Kidney (tissue), 14 donors: ENCODE measurements around the gene GRAMD2A. TPM values are rescaled to one million over a fixed set of nuclear protein-coding genes. Genes with fewer than 3 reads are reported as not detected.

Experiments
- DNase-seq, 5 donors: peaks; one replicate each; pipeline ENCODE4 v3.0.0-alpha.2; 2013 to 2020
- FAIRE-seq: peaks from 2 replicates; lab custom pipeline; 2012; peaks lifted over from hg19 to GRCh38; lab: Jason Lieb, UNC
- H3K27ac ChIP-seq, 2 donors: one replicate each; pipeline ENCODE4 v1.7.0; 2013; ENCODE audit warnings: low read depth in 2 of 2, low read length in 2 of 2, inconsistent platforms in 1 of 2
- H3K27me3 ChIP-seq: one replicate; pipeline ENCODE4 v1.7.1; 2013; ENCODE audit warnings: low read length, inconsistent platforms; ENCODE audit not compliant: control insufficient read depth, insufficient read depth
- H3K36me3 ChIP-seq, 3 donors: one replicate each; pipeline versions ENCODE4 v1.7.0 to v1.7.1; 2013; ENCODE audit warnings: low read length in 3 of 3, control low read depth in 1 of 3, inconsistent platforms in 1 of 3; ENCODE audit not compliant: insufficient read depth in 3 of 3, control insufficient read depth in 2 of 3
- H3K4me1 ChIP-seq, 3 donors: one replicate each; pipeline versions ENCODE4 v1.7.0 to v1.7.1; 2013; ENCODE audit warnings: low read length in 3 of 3, inconsistent platforms in 1 of 3, low read depth in 1 of 3; ENCODE audit not compliant: control insufficient read depth in 2 of 3, insufficient read depth in 2 of 3
- H3K4me3 ChIP-seq, 3 donors: one replicate each; pipeline versions ENCODE4 v1.7.0 to v1.8.1; 2013; ENCODE audit warnings: low read length in 3 of 3, control low read depth in 1 of 3, inconsistent platforms in 1 of 3
- H3K9ac ChIP-seq, 3 donors: one replicate each; pipeline versions ENCODE4 v1.7.0 to v1.7.1; 2013; ENCODE audit warnings: low read length in 3 of 3, control low read depth in 1 of 3, inconsistent platforms in 1 of 3
- H3K9me3 ChIP-seq, 3 donors: one replicate each; pipeline versions ENCODE4 v1.7.0 to v1.7.1; 2013; ENCODE audit warnings: low read length in 3 of 3, control low read depth in 1 of 3, inconsistent platforms in 1 of 3; ENCODE audit not compliant: control insufficient read depth in 2 of 3, insufficient read depth in 1 of 3
- intact Hi-C: fragments of 100-400 bp; cut with DNase I; formaldehyde crosslinking; loops from one replicate; pipeline ENCODE4 v1.11.1; 2022
- polyA plus RNA-seq: library from polyadenylated mRNA; stranded (reverse); fragments of 350-450 nt; fragmentation: Illumina TruSeq; extraction: RNeasy Lipid Tissue Mini Kit (QIAGEN cat#74804); gene quantifications from one replicate; pipeline ENCODE4 v1.2.3, GENCODE V29; 2014; ENCODE audit warnings: low read depth, low replicate concordance; ENCODE audit not compliant: insufficient read depth
- total RNA-seq: library from RNA; stranded (reverse); fragmentation: NEBNext Ultra II Directional; extraction: Animal tissue kit (Norgen Biotek cat#: 25700); gene quantifications from one replicate; pipeline ENCODE4 v1.2.1, GENCODE V29; 2021
- TF ChIP-seq, protein P1 (sequence below): IDR thresholded peaks from 3 replicates; pipeline ENCODE4 v1.5.1; 2012; ENCODE audit warnings: mild to moderate bottlenecking, moderate library complexity, borderline replicate concordance; ENCODE audit not compliant: insufficient read depth; ENCODE audit errors: extremely low read depth
- donor health status: control.
- donor health status: control.
- donor health status: control.
- donor health status: control.
- donor health status: control.
- donor health status: DM: yes; HTN: yes; CAD: no.
- donor health status: Normal renal cell carcinoma (clear cell type).

GRAMD2A gene
- total and polyA plus RNA-seq, 2 donors from 2014 or later: 2.7 to 5.4 TPM

DNA sequence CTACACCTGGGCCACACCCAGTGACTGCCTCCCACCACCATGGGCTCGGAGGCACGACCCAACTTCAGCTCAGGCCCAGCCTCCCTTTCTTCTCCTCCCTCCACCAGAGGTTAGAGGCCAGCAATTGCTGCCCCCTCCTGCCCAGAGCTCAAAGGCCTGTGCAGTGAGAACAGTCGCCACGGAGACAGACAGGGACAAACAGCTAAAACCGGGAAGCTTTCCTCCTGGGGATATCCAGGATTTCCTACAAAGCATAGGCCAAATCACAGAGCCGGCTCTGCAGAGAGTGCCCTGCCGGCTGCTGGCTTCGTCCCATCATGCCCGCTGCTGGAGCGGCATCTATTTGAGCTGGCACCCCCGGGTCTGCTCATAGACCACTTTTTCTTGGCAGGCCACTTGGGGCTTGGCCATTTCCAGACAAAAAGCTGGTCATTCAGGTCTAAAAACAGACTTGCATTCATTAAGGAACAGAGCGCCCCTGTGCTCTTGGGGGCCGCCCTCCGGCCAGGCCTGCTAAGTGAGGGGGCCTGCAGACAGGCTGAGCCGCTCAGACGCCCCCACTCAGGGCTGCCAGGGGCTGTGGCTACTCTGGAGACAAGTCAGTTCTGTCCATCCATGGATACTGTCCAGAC lies 17.5 kb downstream of the GRAMD2A start:
- intact Hi-C loops: no loop called here
- Histone ChIP-seq H3K9me3 (no peaks in the 10 kb centered on the region), H3K4me3 (no peak overlapping the region), H3K36me3 (no peaks in the 10 kb centered on the region), H3K27ac (no peak overlapping the region), H3K9ac (no peak overlapping the region), H3K27me3 (no peaks in the 10 kb centered on the region), H3K4me1 (peaks cover 0 to 18% (median 16%) of the 10 kb centered on the region in 3 donors)
- TF ChIP-seq, protein P1, sequence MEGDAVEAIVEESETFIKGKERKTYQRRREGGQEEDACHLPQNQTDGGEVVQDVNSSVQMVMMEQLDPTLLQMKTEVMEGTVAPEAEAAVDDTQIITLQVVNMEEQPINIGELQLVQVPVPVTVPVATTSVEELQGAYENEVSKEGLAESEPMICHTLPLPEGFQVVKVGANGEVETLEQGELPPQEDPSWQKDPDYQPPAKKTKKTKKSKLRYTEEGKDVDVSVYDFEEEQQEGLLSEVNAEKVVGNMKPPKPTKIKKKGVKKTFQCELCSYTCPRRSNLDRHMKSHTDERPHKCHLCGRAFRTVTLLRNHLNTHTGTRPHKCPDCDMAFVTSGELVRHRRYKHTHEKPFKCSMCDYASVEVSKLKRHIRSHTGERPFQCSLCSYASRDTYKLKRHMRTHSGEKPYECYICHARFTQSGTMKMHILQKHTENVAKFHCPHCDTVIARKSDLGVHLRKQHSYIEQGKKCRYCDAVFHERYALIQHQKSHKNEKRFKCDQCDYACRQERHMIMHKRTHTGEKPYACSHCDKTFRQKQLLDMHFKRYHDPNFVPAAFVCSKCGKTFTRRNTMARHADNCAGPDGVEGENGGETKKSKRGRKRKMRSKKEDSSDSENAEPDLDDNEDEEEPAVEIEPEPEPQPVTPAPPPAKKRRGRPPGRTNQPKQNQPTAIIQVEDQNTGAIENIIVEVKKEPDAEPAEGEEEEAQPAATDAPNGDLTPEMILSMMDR: no peak
- FAIRE-seq (no peak), DNase-seq (peak in 3 of 5 donors; percentile 45 to 79 (median 68))

DNA sequence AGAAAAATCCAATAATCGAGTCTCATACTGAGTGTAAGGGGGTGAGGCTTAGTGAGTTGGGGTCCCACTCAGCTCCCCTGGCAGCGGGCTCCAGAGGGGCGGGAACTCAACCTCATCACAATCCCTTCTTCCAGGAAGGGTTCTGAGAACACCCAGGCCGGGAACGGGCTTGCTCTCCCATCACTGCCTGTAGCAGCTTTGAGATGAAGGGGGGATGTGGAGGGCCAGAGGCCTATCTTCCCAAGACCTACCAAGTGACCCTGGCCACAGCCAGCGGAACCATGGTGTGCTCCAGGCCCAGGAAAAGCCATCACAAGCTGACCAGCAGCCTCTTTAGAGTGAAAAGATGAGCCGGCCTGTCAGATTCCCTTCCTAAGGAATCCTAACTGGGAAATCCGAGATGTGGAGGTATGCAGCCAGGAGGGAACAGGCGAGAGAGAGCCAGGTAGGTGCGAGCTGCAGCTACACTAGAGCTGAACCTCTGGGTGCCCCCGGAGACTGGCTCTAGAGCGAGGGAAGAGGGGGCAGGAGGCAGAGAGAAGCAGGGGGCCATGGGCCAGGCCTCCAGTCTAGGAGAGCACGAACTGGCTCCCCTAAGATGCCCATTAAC lies 18.5 kb downstream of the GRAMD2A start:
- H3K9ac ChIP-seq: no peak overlapping the region
- no peaks in the 10 kb centered on the region for H3K36me3 ChIP-seq
- no peak overlapping the region for H3K4me3 ChIP-seq
- peaks cover 0 to 14% (median 13%) of the 10 kb centered on the region in 3 donors for H3K4me1 ChIP-seq
- no peak overlapping the region for H3K27ac ChIP-seq
- H3K27me3 ChIP-seq: no peaks in the 10 kb centered on the region
- FAIRE-seq (no peak), DNase-seq (no peak)
- H3K9me3 ChIP-seq: no peaks in the 10 kb centered on the region
- TF ChIP-seq, protein P1: no peak
- intact Hi-C loops: no loop called here

DNA sequence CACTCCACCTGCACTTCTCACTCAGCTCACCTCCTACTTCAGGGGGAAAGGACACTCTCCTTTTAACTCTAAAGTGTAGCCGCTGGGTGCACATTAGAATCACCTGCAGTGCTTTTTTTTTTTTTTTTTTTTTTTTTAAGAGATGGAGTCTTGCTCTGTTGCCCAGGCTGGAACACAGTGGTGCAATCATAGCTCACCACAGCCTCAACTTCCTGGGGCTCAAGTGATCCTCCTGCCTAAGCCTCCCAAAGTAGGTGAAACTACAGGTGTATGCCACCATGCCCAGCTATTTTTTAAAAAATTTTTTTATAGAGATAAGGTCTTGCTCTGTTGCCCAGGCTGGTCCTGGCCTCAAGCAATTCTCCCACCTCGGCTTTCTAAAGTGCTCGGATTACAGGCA lies 20.8 kb downstream of the GRAMD2A start:
- Histone ChIP-seq H3K4me1 (peaks cover 0 to 13% (median 11%) of the 10 kb centered on the region in 3 donors), H3K9me3 (no peaks in the 10 kb centered on the region), H3K4me3 (no peak overlapping the region), H3K27ac (no peak overlapping the region), H3K36me3 (no peaks in the 10 kb centered on the region), H3K27me3 (no peaks in the 10 kb centered on the region), H3K9ac (no peak overlapping the region)
- TF ChIP-seq, protein P1: no peak
- intact Hi-C loops: no loop called here
- DNase-seq: no peak
- no peak for FAIRE-seq
